GM12878 (cell line): ENCODE measurements around the gene CBFA2T3. TPM values are rescaled to one million over a fixed set of nuclear protein-coding genes. Genes with fewer than 3 reads are reported as not detected.

Experiments
- ATAC-seq: fragments of 200-7000 bp; cut with Tn5 transposase; 3 replicates; pipeline ENCODE4 v1.9.1; 2020; ENCODE audit warnings: mild to moderate bottlenecking, moderate library complexity
- BruUV-seq: library from RNA; stranded (reverse); fragments of 400-500 nt; replicated peaks from 2 replicates; lab custom pipeline; 2021; lab: Mats Ljungman, UMichigan
- CTCF ChIA-PET: fragments of 300-600 bp; sonication (Branson Sonifier 250); formaldehyde crosslinking; extraction: SDS; loops from one replicate; lab custom pipeline; 2021; ENCODE audit warnings: inconsistent platforms; lab: Yijun Ruan, JAX
- POLR2A ChIA-PET: fragments of 350-600 bp; formaldehyde crosslinking; extraction: SDS; loops from one replicate; lab custom pipeline; 2021; ENCODE audit warnings: inconsistent platforms; lab: Charles Lee
- RAD21 ChIA-PET: fragments of 300-600 bp; sonication (Branson Sonifier 250); formaldehyde crosslinking; loops from one replicate; lab custom pipeline; 2023; ENCODE audit warnings: antibody characterized with exemption; ENCODE audit not compliant: unreplicated experiment; lab: Charles Lee
- SMC1A ChIA-PET: fragments of 300-600 bp; sonication (Branson Sonifier 250); formaldehyde crosslinking; loops from one replicate; lab custom pipeline; 2023; ENCODE audit not compliant: unreplicated experiment, uncharacterized antibody; lab: Charles Lee
- DNase-seq: peaks from one replicate; pipeline ENCODE4 v3.0.0-alpha.2; 2011; ENCODE audit warnings: low read depth, low spot score
- FAIRE-seq: peaks from 3 replicates; lab custom pipeline; 2011; peaks lifted over from hg19 to GRCh38; lab: Jason Lieb, UNC
- H2AFZ ChIP-seq: 2 replicates; pipeline ENCODE4 v1.6.0; 2011; ENCODE audit warnings: low read depth, low read length, control low read depth; ENCODE audit not compliant: control insufficient read depth
- H3K27ac ChIP-seq: 2 replicates; pipeline ENCODE4 v1.5.1; 2011; ENCODE audit warnings: control low read depth; ENCODE audit not compliant: control insufficient read depth, insufficient read depth
- H3K27me3 ChIP-seq, 2 experiments: replicated peaks in 1 of 2; 2 replicates each; pipeline versions ENCODE4 v1.6.0 to v1.6.1; 2011; ENCODE audit warnings: low read length in 1 of 2; ENCODE audit not compliant: control insufficient read depth in 2 of 2, insufficient read depth in 2 of 2
- H3K36me3 ChIP-seq, 2 experiments: 2 replicates each; pipeline ENCODE4 v1.5.1; 2011; ENCODE audit warnings: low read length in 1 of 2; ENCODE audit not compliant: control insufficient read depth in 2 of 2, insufficient read depth in 2 of 2
- H3K4me1 ChIP-seq: 2 replicates; pipeline ENCODE4 v1.6.1; 2011; ENCODE audit warnings: mild to moderate bottlenecking, low read length, moderate library complexity, mixed read lengths; ENCODE audit not compliant: control insufficient read depth, insufficient read depth
- H3K4me2 ChIP-seq: 2 replicates; pipeline ENCODE4 v1.6.0; 2011; ENCODE audit warnings: control low read depth; ENCODE audit not compliant: control insufficient read depth, insufficient read depth
- H3K4me3 ChIP-seq: fragments of 200-600 bp; sonication (generic); 2 replicates; pipeline ENCODE4 v1.5.1; 2016
- H3K79me2 ChIP-seq: 2 replicates; pipeline ENCODE4 v1.6.0; 2011; ENCODE audit warnings: low read length; ENCODE audit not compliant: control insufficient read depth, insufficient read depth
- H3K9ac ChIP-seq: 2 replicates; pipeline ENCODE4 v1.8.0; 2011; ENCODE audit warnings: low read length, control low read depth, mixed read lengths; ENCODE audit not compliant: control insufficient read depth, insufficient read depth
- H3K9me3 ChIP-seq: replicated peaks from 3 replicates; pipeline ENCODE4 v1.5.1; 2011; ENCODE audit warnings: mild to moderate bottlenecking, low read length; ENCODE audit not compliant: control insufficient read depth, insufficient read depth
- H4K20me1 ChIP-seq: 2 replicates; pipeline ENCODE4 v1.6.0; 2011; ENCODE audit not compliant: control insufficient read depth, insufficient read depth
- BACH1 ChIP-seq: fragments of 450-650 bp; IDR thresholded peaks from 2 replicates; pipeline ENCODE4 v1.6.1; 2017; ENCODE audit warnings: mild to moderate bottlenecking, borderline replicate concordance
- BMI1 ChIP-seq: fragments of 450-650 bp; IDR thresholded peaks from 2 replicates; pipeline ENCODE4 v1.6.1; 2016; ENCODE audit warnings: mild to moderate bottlenecking, moderate library complexity, borderline replicate concordance
- CBFB ChIP-seq: IDR thresholded peaks from 2 replicates; pipeline ENCODE4 v1.6.1; 2016; ENCODE audit warnings: antibody characterized with exemption, low read depth
- DPF2 ChIP-seq: fragments of 450-650 bp; IDR thresholded peaks from 2 replicates; pipeline ENCODE4 v1.6.1; 2017; ENCODE audit warnings: mild to moderate bottlenecking
- FOXM1 ChIP-seq: IDR thresholded peaks from 2 replicates; pipeline ENCODE4 v1.6.1; 2012; ENCODE audit warnings: low read depth, mild to moderate bottlenecking, inconsistent platforms, low read length, moderate library complexity
- HDAC6 ChIP-seq: fragments of 200-600 bp; sonication (generic); IDR thresholded peaks from one replicate; pipeline ENCODE4 v1.8.0; 2017; ENCODE audit warnings: antibody characterized with exemption; ENCODE audit not compliant: unreplicated experiment
- HSF1 ChIP-seq: fragments of 150-350 bp; IDR thresholded peaks from 2 replicates; pipeline ENCODE4 v1.6.1; 2014; ENCODE audit warnings: mild to moderate bottlenecking, low read depth, low read length
- IRF5 ChIP-seq: fragments of 450-650 bp; IDR thresholded peaks from 2 replicates; pipeline ENCODE4 v1.6.1; 2017; ENCODE audit warnings: borderline replicate concordance
- KDM1A ChIP-seq: fragments of 200-600 bp; sonication (generic); IDR thresholded peaks from 2 replicates; pipeline ENCODE4 v1.6.1; 2016; ENCODE audit warnings: borderline replicate concordance
- MEF2A ChIP-seq: IDR thresholded peaks from 2 replicates; pipeline ENCODE4 v1.6.1; 2011; ENCODE audit warnings: low read depth, mild to moderate bottlenecking, low read length, moderate library complexity; ENCODE audit not compliant: insufficient read depth
- NFYB ChIP-seq: IDR thresholded peaks from 2 replicates; pipeline ENCODE4 v1.6.1; 2011; ENCODE audit warnings: low read depth, mild to moderate bottlenecking, low read length, improper control_type of control experiment, moderate library complexity; ENCODE audit not compliant: insufficient read depth
- NKRF ChIP-seq: fragments of 450-650 bp; conservative IDR thresholded peaks from 2 replicates; pipeline ENCODE4 v1.6.1; 2017; ENCODE audit warnings: mild to moderate bottlenecking, moderate library complexity
- POLR2AphosphoS5 ChIP-seq: IDR thresholded peaks from 2 replicates; pipeline ENCODE4 v1.6.1; 2011; ENCODE audit warnings: mild to moderate bottlenecking, low read length, inconsistent platforms
- RAD21 ChIP-seq: IDR thresholded peaks from 2 replicates; pipeline ENCODE4 v1.6.1; 2011; ENCODE audit warnings: mild to moderate bottlenecking, low read depth, low read length, moderate library complexity; ENCODE audit not compliant: insufficient read depth
- RELB ChIP-seq: fragments of 450-650 bp; IDR thresholded peaks from 2 replicates; pipeline ENCODE4 v1.6.1; 2017; ENCODE audit warnings: low read depth, mild to moderate bottlenecking, moderate library complexity
- SIN3A ChIP-seq: IDR thresholded peaks from 2 replicates; pipeline ENCODE4 v1.6.1; 2012; ENCODE audit warnings: low read depth, low read length, improper control_type of control experiment
- WGBS: methylation state at CpG from one replicate; pipeline ENCODE4 v1.1.6; 2016; ENCODE audit warnings: low lambda C conversion rate; ENCODE audit not compliant: insufficient replicate concordance, insufficient coverage; ENCODE audit errors: missing lambda C conversion rate; 5-methylcytosine and 5-hydroxymethylcytosine counted together
- in situ Hi-C: fragments of 300-500 bp; cut with MboI; formaldehyde crosslinking; loops from 9 replicates; pipeline ENCODE4 v1.14.3; 2018; ENCODE audit warnings: mixed read lengths
- intact Hi-C: fragments of 100-400 bp; cut with micrococcal nuclease; formaldehyde crosslinking; loops from one replicate; pipeline ENCODE4 v1.14.2; 2022; ENCODE audit not compliant: unreplicated experiment
- polyA plus RNA-seq, 11 experiments: library from polyadenylated mRNA; depleted of rRNA in 4 of 11; unstranded in 6 of 11; stranded (reverse) in 5 of 11; fragments of >200 nt; fragmentation: Nextera tagmentation in 4 of 11; fragmentation: Illumina TruSeq in 1 of 11; extraction: Ambion mirVana in 4 of 11; extraction: Trizol in 1 of 11; gene quantifications; 1 replicate in 1 of 11; 2 replicates in 10 of 11; pipeline versions ENCODE4 v1.2.1 to v1.2.3, GENCODE V29; 2011 to 2016; ENCODE audit warnings: inconsistent platforms in 2 of 11, missing spikeins in 2 of 11, low read depth in 1 of 11
- total RNA-seq, 4 experiments: library from RNA; depleted of rRNA in 3 of 4; stranded (reverse); fragments of >200 nt in 3 of 4; fragmentation: Illumina TruSeq in 1 of 4; extraction: Trizol in 1 of 4; gene quantifications; 2 replicates each; pipeline versions ENCODE4 v1.2.1 to v1.2.3, GENCODE V29; 2013 to 2021
- TF ChIP-seq, protein P1 (sequence below): fragments of 450-650 bp; IDR thresholded peaks from 2 replicates; pipeline ENCODE4 v1.6.1; 2014; ENCODE audit warnings: mild to moderate bottlenecking

The CBFA2T3 gene
- total and polyA plus RNA-seq, 10 of the 15 experiments (the other 5 are each of a cell fraction or from before 2014, with no cell fraction given), result 0.69 to 42.6 (median 4.5) TPM

DNA sequence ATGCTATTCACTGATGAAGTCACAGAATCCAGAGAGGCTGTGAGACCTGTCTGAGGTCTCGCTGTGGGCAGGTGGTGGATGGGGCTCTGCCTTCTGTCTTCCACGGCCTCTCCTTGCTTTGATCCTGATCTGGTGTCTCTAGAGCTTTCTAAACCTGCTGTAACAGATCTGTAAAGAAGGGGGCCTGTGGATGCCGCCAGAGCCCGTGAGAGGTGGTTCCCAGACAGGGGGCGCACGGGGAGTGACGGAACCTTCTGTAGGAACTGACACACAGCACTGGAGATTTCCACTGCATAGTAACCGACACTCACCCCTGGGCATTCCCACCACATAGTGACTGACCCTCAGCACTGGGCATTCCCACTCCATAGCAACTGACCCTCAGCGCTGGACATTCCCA is 16.0 kb downstream of the CBFA2T3 start (continued):
- TF ChIP-seq BMI1, result no peak

DNA sequence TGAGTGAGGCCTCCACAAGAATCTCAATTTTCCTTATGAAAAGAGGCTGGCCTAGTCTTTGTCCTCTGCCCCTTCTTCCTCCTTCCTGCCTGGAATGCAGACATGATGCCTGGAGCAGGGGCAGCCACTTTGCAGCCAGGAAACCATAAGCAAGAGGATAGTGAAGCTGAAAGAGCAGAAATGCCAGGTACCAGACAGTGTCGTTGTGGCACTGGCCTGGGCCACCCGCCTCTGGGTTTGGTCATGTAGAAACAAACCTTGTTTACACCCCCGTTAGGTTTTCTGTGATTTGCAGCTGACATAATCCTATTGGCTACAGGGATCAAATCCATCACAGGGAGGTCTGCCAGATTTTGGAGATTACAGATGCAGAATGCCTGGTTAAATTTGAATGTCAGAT is 16.5 kb downstream of the CBFA2T3 start:
- Histone ChIP-seq H4K20me1 (no peaks in the 10 kb centered on the region), H3K9me3 (no peaks in the 10 kb centered on the region), H3K4me1 (peaks cover 19% of the 10 kb centered on the region), H3K27me3 (no peaks in the 10 kb centered on the region; a peak in 1 of 4 replicates), H3K4me3 (no peak overlapping the region), H2AFZ (no peak overlapping the region), H3K9ac (no peak overlapping the region), H3K79me2 (peaks cover 18% of the 10 kb centered on the region), H3K4me2 (no peak overlapping the region), H3K27ac (no peak overlapping the region), H3K36me3 (peaks cover 2 to 5% of the 10 kb centered on the region in 2 experiments; a peak in 3 of 4 replicates)
- in situ Hi-C loops, result no loop called here
- intact Hi-C loops, result no loop called here
- no peak for TF ChIP-seq FOXM1
- TF ChIP-seq DPF2, result no peak
- TF ChIP-seq CBFB, result no peak
- TF ChIP-seq KDM1A, result no peak
- no peak for TF ChIP-seq NFYB
- TF ChIP-seq, protein P1, sequence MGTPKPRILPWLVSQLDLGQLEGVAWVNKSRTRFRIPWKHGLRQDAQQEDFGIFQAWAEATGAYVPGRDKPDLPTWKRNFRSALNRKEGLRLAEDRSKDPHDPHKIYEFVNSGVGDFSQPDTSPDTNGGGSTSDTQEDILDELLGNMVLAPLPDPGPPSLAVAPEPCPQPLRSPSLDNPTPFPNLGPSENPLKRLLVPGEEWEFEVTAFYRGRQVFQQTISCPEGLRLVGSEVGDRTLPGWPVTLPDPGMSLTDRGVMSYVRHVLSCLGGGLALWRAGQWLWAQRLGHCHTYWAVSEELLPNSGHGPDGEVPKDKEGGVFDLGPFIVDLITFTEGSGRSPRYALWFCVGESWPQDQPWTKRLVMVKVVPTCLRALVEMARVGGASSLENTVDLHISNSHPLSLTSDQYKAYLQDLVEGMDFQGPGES, result no peak
- no peak for TF ChIP-seq HDAC6
- no peak for TF ChIP-seq RAD21
- no peak for TF ChIP-seq HSF1
- no peak for TF ChIP-seq IRF5
- TF ChIP-seq SIN3A, result no peak
- TF ChIP-seq MEF2A, result no peak
- TF ChIP-seq NKRF, result no peak
- no peak for TF ChIP-seq RELB
- no peak for TF ChIP-seq BACH1
- no peak for TF ChIP-seq POLR2AphosphoS5
- FAIRE-seq (no peak), DNase-seq (no peak), ATAC-seq (no peak)
- CTCF ChIA-PET, result no interaction called here
- BruUV-seq, result no TSS peak
- SMC1A ChIA-PET, result no interaction called here
- 78% methylated on average over 3 of the region's 3 CpGs for WGBS
- POLR2A ChIA-PET, result no interaction called here
- RAD21 ChIA-PET, result no interaction called here
